Measurements from ENCODE around the gene TACC3.
A peak's percentile ranks its signal among the peaks of the same experiment; 100 is the strongest.

TACC3 gene

DNA sequence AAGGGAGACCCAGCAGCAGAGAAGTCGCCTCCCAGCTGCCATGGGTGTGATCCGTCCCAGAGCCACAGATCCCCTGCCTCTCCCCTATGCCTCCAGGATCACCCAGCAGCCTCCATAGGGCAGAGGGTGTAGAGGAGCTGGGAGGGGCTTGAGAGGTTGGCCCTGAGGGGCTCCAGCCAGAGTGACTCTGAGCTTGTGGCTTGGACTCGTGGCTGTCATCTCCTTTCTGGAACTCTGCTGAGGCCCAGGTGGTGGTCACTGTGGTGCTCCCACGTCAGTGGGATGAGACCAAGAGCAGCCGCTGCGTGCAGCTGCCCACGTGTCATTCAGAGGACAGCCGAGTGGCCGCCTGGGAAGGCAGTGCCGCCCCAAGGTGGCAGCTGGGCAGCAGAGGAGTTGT is 4.2 kb downstream of the TACC3 start:
- DNase-seq, result no peak

DNA sequence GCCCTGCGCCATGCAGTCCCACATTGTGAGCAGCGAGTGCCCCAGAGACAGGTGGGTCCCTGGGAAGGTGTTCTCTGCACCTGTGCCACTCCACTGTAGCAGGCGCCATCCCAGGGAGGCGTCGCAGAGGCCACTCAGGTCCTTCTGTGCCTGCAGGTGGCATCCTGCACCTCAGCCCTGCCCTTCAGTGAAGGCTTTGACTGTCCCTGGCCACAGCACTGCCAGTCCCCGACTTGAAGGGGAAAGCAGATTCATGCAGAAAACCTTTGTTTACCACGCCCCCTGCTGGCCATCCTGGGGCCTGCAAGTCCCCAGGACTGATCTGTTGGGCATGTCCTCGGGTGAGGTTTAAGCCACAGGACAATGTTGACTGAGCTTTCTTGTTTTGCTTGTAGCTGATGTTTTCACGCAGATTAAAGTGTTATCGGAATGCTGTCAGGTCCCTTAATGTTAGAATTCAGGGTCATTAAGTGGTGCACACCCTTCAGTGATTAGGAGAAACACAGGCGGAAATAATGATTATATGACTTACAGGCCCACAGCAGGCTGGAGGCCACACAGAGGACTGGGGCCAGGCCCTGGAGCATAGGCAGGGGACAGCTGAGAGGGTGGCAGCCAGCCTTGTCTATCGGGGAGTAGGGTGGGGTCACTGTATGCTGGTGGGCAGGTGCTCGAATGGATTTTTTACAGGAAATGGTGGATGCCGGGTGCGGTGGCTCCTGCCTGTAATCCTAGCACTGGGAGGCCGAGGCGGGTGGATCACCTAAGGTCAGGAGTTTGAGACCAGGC is 5.0 kb downstream of the TACC3 start:
- peak; percentile 64 for DNase-seq

DNA sequence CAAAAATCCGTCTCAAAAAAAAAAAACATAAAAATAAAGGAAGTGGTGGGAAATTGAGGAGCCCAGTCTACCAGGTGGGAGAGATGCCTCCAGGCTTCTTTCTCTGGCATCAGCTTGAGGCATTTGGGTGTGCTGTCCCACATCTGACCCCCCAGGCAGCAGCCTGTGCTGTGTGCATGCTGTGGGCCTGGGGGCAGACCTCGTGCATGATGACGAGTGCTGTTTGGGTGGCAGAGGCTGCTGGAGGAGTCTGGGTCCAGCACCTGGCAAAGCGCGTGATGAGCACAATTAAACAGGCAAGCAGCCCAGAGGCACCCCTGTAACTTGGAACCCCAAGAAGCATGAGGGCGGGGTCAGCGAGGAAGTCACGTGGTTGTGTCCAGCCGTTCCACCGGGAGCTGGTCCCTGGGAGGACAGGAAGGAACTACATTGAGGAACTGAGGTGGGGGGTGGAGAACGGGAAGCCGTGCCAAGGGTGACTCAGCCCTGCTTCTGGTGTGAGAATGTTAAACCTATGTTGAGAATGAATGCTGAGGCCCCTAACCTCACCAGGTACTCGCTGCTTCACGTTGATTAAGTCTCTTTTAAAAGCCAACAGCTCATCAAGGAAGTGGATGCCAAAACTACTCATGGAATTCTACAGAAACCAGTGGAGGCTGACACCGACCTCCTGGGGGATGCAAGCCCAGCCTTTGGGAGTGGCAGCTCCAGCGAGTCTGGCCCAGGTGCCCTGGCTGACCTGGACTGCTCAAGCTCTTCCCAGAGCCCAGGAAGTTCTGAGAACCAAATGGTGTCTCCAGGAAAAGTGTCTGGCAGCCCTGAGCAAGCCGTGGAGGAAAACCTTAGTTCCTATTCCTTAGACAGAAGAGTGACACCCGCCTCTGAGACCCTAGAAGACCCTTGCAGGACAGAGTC is 6.1 kb downstream of the TACC3 start:
- no peak for DNase-seq

DNA sequence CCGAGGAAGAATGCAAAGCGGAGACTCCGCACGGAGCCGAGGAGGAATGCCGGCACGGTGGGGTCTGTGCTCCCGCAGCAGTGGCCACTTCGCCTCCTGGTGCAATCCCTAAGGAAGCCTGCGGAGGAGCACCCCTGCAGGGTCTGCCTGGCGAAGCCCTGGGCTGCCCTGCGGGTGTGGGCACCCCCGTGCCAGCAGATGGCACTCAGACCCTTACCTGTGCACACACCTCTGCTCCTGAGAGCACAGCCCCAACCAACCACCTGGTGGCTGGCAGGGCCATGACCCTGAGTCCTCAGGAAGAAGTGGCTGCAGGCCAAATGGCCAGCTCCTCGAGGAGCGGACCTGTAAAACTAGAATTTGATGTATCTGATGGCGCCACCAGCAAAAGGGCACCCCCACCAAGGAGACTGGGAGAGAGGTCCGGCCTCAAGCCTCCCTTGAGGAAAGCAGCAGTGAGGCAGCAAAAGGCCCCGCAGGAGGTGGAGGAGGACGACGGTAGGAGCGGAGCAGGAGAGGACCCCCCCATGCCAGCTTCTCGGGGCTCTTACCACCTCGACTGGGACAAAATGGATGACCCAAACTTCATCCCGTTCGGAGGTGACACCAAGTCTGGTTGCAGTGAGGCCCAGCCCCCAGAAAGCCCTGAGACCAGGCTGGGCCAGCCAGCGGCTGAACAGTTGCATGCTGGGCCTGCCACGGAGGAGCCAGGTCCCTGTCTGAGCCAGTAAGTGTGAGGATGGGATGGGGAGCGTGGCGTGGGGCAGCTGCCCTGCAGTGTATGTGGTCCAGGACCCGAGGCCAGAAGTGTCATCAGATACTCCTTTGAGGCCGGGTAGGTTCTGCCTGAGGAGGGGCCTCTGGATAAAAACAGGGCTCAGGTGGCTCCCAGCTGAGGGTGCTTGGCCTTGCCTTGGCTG is 7.0 kb downstream of the TACC3 start:
- no peak for DNase-seq

DNA sequence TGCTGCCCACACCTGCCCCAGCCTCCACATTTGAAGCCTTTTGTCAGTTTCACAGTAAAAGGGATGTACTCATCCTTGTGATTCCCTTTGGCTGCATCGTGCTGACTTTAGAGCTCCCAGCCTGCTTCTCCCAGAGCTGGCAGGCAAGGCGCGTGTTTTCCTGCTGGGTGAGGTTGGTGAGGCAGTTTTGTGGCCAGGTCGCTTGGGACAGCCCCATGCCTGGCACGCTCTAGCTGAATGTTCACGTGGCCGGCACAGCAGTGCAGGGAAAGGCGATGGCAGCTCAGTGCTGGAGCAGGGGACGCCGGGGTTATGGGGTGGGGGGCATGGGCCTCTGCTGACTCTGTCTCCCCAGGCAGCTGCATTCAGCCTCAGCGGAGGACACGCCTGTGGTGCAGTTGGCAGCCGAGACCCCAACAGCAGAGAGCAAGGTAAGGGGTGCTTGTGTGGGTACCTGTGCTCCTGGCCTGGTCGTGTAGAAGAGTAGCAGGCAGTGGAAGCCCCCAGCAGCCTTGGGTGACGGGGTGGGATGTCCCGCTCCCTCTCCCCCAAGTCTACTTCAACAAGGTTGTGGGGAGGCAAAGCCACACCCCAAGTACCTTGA is 9.3 kb downstream of the TACC3 start:
- DNase-seq, result no peak

DNA sequence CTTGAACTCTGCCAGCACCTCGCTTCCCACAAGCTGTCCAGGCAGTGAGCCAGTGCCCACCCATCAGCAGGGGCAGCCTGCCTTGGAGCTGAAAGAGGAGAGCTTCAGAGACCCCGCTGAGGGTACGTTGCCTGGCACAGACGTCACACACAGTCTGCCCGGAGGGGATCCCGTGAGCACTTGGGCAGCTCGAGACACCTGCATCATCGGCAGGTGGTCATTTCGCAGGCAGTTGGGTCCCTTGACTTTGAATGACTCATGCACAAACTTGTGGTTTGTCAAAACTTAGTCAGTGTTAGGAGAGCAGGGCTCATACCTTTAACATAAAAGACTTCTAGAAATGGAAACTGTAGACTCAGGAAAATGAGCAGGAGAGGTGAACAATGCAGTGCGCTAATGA is 9.9 kb downstream of the TACC3 start:
- DNase-seq, result no peak

DNA sequence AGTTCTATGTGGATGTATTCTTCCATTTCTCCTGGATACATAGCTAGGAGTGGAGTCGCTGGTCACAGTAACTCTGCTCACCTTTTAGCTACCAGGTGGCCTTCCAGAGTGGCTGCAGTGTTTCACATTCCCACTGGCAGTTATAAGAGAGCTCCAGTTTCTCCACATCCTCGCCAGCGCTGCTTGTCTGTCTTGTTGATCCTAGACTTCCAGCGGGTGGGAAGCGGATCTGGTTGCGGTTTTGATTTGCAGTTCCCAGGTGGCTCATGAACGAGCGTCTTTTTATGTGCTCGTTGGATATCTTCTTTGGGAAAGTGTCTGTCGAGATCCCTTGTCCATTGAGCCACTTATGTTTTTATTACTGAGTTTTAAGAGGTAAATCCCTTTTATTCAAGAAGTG is 11.6 kb downstream of the TACC3 start:
- DNase-seq, result no peak

DNA sequence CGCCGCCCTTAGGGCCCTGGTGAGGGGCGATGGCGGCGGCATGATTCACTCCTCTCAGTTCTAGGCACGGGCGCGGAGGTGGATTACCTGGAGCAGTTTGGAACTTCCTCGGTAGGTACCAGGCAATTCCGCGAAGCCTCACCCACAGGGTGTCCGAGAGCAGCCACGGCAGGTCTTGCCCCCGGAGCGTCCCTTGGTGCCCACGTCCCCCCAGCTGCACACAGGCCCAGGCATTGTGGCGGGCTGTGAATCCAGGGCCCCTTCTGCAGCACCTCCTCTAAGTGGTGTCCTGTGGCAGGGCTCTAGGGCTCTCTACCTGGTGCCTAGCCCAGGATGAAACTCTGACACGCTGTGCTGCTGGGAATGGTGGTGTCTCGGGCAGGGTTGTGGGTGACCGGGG is 13.9 kb downstream of the TACC3 start:
- no peak for DNase-seq

DNA sequence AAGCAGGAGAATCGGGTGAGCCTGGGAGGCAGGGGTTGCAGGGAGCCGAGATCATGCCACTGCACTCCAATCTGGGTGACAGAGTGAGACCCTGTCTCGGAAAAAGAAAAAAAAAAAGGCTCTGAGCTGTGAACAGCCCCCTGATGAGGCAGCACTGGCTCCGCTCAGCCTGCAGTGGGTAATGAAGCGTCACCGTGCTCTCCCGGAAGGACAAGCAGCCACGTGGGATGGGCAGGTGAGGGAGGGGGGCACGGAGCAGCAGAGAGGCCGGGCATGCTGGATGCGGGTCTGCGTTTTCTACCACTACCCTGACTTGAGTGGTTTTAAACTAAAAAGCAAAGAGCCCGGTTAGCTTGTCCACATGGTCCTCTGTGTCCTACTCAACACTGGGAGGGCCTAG is 15.5 kb downstream of the TACC3 start:
- DNase-seq, result no peak

DNA sequence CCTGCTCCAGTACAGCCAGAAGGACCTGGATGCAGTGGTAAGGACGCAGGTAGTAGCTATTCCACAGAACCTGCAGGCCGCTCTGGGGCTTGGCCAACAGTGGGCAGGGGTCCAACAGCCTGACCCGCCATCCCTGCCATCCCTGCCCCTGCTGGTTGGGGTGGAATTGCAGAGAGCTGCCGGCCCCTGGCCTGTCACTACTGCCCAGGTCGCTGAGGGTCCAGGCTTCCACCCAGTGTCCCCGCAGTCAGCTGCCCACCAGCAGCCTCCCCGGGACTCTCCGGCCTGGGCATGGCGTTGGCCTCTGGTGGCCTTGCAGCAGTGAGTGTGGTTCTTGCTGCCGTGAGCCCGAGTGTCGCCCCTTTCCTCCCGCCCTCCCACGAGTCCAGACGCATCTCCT is 16.3 kb downstream of the TACC3 start:
- no peak for DNase-seq

DNA sequence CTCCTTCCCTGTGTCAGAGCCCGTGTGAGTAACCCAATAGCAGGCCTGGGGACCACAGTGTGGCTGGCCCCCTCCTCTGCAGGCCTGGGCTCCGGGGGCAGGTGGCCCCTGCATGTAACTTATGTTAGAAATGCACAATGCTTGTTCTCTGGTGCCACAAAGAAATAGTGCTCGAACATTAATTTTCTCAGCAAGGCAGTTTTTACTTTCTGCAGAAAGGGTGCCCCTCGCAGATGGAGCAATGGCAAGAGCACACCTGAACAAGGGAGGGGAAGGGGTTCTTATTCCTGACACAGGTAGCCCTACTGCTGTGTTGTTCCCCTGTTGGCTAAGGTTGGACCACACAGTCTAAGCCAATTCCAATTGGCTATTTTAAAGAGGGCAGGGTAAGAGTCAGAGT is 17.1 kb downstream of the TACC3 start:
- no peak for DNase-seq

DNA sequence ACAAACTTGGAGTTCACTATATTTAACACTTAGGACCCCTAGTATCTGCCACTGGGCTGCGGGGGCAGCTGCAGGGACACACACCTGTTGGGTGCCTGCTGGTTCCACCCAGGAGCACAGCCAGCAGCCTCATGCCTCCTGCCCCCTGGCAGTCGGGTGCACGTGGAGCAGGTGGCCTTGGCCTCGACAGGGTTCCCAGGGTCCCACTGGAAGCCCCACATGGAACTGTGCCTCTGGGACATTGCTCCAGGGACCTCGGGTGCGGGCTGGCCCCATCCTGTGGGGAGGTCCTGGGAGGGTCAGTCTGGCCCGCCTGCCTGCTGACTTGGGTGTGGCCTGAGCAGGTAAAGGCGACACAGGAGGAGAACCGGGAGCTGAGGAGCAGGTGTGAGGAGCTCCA is 18.0 kb downstream of the TACC3 start:
- DNase-seq, result no peak

DNA sequence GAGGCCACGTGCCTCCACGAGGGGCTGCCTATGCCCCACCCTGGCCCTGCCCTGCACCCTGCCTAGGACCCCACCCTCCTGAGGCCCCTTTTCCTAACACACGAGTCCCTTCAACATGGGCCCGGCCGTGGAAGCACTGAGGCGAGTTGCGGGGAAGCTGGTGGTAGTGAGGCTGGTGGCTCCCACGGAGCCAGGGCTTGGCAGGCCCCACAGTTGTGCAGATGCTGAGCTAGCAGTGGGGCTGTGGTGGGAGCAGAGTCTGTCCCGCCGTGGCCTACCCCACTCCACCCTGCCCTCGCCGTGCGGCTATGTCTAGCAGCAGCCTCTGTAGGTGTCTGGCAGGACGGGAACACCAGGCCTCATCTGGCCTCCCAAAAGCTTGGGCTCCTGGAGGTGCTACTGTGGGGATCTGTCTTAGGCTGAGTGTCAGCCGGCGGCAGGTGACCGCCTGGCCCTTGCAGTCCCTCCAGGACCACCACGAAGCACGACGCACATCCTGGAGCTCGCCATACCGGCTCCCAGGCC is 18.8 kb downstream of the TACC3 start:
- no peak for DNase-seq

DNA sequence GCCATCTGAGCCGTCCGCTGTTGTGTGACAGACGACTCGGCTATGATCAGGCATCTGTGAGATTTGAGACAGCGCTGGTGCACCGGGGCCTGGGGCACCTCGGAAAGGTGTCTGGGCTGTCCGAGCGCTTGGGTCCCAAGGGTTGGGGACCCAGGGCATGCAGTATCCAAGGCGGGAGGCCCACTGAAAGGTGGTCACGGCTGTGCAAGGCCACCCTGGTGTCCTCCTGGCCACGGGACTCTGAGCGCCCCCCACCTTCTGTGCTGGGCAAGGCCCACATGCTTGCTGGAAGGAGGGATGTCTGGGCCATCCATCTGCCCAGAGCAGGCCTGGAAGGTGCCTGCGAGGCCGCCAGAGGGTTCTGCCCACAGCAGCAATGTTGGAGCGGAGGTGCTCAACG is 19.9 kb downstream of the TACC3 start:
- no peak for DNase-seq

DNA sequence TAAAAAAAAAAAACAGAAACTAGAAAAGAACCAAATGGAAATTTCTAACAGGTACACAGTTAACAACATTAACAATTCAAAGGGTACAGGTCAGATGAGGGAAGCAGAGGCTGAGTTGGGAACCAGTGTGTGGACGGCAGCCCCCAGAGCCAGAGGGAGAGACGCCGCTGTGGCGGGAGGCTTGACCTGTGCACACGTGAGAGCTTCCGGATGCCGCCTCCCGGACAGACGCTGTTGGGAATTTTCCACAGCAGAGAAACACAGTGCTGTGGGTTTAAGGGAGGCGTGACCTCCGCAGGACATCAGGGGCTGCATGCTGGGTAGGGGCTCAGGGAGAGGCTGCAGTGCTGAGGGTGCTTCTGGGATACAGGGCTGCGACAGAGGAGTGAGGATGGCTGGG is 22.2 kb downstream of the TACC3 start:
- no peak for DNase-seq

DNA sequence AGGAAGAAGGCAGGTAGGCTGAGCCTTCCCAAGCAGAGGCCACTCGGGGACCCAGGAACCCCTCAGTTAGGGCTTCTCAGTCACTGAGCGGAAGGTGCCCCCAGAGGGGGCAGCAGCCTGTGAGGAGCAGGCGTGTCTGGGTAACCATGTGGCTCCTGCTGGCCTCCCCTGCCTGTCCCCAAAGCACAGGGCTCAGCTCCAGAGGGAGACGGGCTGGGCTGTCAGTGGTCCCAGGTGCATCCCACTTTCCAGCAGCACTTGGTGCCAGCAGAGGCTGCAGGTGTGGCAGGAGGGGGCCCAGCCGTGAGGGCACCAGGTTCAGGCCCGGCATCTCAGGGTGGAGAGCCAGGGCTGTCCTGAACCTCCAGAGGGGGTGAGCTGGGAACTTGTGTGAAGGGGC is 22.7 kb downstream of the TACC3 start:
- no peak for DNase-seq

DNA sequence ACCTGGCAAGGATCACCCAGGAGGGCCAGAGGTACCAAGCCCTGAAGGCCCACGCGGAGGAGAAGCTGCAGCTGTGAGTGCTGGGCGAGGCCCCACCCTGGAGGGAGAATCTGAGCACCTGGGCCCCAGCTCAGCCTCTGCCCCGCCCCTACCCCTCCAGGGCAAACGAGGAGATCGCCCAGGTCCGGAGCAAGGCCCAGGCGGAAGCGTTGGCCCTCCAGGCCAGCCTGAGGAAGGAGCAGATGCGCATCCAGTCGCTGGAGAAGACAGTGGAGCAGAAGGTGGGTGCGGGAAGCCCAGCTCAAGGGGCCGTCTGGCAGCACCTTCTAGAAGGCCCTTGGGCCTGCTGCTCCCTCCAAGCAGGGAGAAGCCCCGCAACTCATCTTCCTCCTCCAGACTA is 23.2 kb downstream of the TACC3 start:
- DNase-seq, result no peak

DNA sequence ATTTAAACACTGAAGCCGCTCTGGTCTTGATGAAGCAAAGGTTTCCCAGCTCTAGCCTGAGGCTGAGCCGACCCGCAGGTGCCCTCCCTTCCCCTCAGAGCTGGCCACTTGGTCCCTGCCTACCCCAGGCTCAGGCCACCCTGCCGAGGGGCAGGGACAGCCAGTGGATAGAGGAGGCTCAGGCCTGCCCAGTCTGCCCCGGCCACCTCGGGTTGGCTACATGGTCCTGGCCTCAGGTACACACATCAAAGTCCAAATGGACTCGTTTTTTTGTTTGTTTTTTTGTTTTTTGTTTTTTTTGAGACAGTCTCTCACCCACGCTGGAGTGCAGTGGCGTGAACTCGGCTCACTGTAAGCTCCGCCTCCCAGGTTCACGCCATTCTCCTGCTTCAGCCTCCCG is 23.8 kb downstream of the TACC3 start:
- DNase-seq, result no peak

DNA sequence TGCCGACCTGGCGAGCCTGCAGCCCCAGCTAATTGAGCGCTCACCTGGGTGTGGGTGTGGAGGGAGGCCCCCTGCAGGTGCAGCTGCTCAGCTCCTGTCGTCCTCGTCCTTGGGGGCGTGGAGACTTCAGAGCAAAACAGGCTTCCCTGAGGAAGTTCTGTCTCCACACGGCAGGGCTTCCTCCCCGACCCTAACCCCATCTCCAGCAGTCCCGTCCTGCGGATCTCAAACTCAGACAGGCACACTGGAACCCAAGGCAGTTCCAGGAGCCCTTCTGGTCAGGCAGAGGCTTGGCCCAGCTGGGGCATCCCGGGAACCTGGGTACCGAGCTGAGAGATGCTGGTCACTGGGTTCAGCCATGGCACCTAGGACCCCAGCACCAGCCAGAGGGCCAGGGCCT is 24.4 kb downstream of the TACC3 start:
- DNase-seq, result no peak

DNA sequence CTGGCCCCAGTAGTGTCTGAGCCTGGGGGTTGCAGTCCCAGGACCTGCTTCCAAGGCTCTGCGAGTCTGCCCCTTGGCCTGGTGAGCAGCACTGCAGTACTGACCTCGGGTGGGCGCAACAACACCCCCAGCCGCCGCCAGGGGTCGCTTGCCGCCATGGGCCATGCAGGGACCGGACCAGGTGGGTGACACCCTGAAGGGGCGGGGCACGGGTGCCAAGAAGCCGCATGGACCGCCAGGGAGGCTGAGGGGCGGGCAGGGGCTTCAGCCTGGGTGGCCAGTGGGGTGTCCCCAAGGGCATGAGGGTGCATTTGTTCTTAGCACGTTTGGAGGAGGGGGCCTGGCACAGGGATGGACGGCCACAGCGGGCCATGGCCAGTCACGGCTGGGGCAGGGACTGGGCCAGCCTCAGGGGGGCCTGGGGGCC is 25.0 kb downstream of the TACC3 start:
- peak; percentile 71 for DNase-seq

DNA sequence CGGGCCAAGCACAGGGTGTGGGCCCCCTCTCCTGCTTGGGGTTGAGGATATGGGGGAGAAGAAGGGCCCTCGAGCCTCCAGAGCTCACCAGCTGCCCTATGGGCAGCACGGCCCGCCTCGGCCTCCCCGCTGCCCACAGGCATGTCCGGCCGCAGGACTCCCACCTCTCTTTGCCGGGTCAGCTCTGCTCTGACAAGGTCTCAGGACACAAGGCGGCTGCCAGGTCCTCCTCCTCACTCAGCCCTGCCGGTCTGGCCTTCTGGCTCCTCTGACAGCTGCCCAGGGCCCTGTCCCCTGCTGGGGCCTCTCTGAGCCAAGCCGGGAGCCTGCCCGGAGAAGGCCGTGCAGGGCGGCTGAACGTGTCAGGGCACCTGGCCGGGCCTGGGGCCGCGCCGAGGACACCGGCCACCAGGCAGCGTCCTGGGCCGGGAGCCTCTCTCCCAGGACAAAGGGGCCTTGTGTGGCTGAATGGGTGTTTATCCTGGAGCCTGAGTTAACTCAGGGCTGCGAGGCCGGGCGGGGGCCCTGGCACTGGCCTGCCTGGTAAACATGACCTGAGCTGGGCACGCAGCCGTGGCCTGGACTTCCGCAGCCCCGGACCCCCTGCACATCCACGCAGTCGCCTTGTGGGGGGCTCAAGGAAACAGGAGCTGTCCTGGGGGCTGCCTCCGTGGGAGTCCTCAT is 25.7 kb downstream of the TACC3 start:
- DNase-seq, result no peak

DNA sequence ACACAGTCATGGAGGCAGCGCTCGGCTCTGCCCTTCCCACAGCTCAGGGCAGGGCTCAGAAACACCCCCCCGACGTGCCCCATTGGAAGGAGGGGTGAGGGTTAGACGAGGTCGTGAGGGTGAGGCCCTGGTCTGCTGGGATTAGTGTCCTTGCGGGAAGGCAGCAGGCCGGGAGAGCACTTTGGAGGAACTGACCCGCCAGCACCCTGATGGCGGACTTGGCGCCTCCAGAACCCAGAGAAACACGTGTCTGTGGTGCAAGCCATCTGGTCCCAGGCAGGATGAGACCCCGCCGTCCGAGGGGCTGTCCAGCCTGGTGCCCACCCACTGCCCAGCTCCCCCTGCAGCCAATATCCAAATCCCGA is 26.3 kb downstream of the TACC3 start:
- DNase-seq, result no peak

Data from COR-L47 (cell line).